Lung (tissue), 12 donors: ENCODE results near the gene ABHD17C. TPM values are rescaled to one million over a fixed set of nuclear protein-coding genes. Genes with fewer than 3 reads are reported as not detected.

Source experiments
- ATAC-seq: fragments of 200-7000 bp; cut with Tn5 transposase; one replicate; pipeline ENCODE4 v1.9.1; 2020; ENCODE audit warnings: moderate number of reproducible peaks; ENCODE audit not compliant: insufficient read depth, low FRiP score
- DNase-seq, 3 donors: peaks; one replicate each; pipeline ENCODE4 v3.0.0-alpha.2; 2013 to 2017
- H3K27ac ChIP-seq, 2 donors: one replicate each; pipeline ENCODE4 v1.5.1; 2013; ENCODE audit warnings: mild to moderate bottlenecking in 2 of 2, moderate library complexity in 2 of 2, control low read depth in 1 of 2, inconsistent platforms in 1 of 2, low read depth in 1 of 2, low read length in 1 of 2
- H3K27me3 ChIP-seq, 3 donors: one replicate each; pipeline ENCODE4 v1.5.1; 2013; ENCODE audit warnings: low read length in 2 of 3; ENCODE audit not compliant: control insufficient read depth in 3 of 3, insufficient read depth in 3 of 3
- H3K36me3 ChIP-seq, 4 donors: one replicate each; pipeline ENCODE4 v1.5.1; 2013; ENCODE audit warnings: low read length in 4 of 4, mild to moderate bottlenecking in 1 of 4, moderate library complexity in 1 of 4; ENCODE audit not compliant: control insufficient read depth in 4 of 4, insufficient read depth in 4 of 4
- H3K4me1 ChIP-seq, 5 donors: one replicate each; pipeline ENCODE4 v1.5.1; 2013; ENCODE audit warnings: low read length in 5 of 5, mild to moderate bottlenecking in 2 of 5, moderate library complexity in 1 of 5; ENCODE audit not compliant: control insufficient read depth in 5 of 5, insufficient read depth in 5 of 5
- H3K4me3 ChIP-seq: one replicate; pipeline ENCODE4 v1.5.1; 2013; ENCODE audit warnings: mild to moderate bottlenecking, control low read depth, moderate library complexity
- H3K9ac ChIP-seq, 2 donors: one replicate each; pipeline ENCODE4 v1.5.1; 2013; ENCODE audit warnings: low read length in 2 of 2, control low read depth in 1 of 2; ENCODE audit not compliant: insufficient read depth in 1 of 2
- H3K9me3 ChIP-seq, 4 donors: one replicate each; pipeline ENCODE4 v1.5.1; 2013; ENCODE audit warnings: low read length in 3 of 4, mild to moderate bottlenecking in 1 of 4, moderate library complexity in 1 of 4; ENCODE audit not compliant: control insufficient read depth in 4 of 4, insufficient read depth in 3 of 4
- WGBS, 2 donors: extraction: QIAGEN DNeasy Blood & Tissue Kit; methylation state at CpG; one replicate each; pipeline ENCODE4 v1.1.7; 2013; 5-methylcytosine and 5-hydroxymethylcytosine counted together
- polyA plus RNA-seq, 2 donors: library from polyadenylated mRNA; stranded (reverse); fragments of 200-250 nt; gene quantifications; one replicate each; pipeline ENCODE4 v1.2.1, GENCODE V29; 2013
- total RNA-seq, 2 donors: library from RNA; depleted of rRNA in 1 of 2; stranded (reverse); fragments of >200 nt in 1 of 2; gene quantifications; one replicate each; pipeline ENCODE4 v1.2.1, GENCODE V29; 2014 to 2021
- TF ChIP-seq, protein P1 (sequence below): IDR thresholded peaks from 2 replicates; pipeline ENCODE4 v1.5.1; 2012; ENCODE audit warnings: mild to moderate bottlenecking; ENCODE audit errors: control extremely low read depth, extremely low read depth
- donor health status: control.
- donor health status: control.
- donor health status: Bipolar disorder and iron deficiency.
- donor health status: healthy.
- donor health status: DM: yes; HTN: yes; CAD: no.

ABHD17C gene
- total and polyA plus RNA-seq, 4 donors: 15.2 to 23.7 (median 22.0) TPM

DNA sequence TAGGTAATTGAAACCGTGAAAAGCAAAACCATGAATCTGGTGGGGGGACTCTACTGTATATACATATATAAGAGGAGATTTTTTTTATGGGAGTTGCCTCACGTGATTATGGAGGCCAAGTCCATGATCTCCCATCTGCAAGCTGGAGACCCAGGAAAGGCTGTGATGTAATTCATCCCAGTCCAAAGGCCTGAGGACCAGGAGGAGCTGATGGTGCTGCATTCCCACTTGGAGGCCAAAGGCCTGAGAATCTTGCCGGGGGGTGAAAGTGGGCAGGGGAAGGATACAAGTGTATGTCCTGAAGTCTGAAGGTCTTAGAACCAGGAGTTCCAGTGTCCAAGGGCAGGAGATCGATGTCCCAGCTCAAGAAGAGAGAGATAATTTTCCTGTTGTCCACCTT lies 47.0 kb downstream of the ABHD17C start:
- no peak overlapping the region for H3K27ac ChIP-seq
- DNase-seq (no peak), ATAC-seq (no peak)
- 92 to 95% methylated on average over 4 of the region's 4 CpGs for WGBS, 2 donors
- H3K27me3 ChIP-seq: no peaks in the 10 kb centered on the region
- no peak overlapping the region for H3K9ac ChIP-seq
- H3K36me3 ChIP-seq: no peaks in the 10 kb centered on the region
- TF ChIP-seq, protein P1, sequence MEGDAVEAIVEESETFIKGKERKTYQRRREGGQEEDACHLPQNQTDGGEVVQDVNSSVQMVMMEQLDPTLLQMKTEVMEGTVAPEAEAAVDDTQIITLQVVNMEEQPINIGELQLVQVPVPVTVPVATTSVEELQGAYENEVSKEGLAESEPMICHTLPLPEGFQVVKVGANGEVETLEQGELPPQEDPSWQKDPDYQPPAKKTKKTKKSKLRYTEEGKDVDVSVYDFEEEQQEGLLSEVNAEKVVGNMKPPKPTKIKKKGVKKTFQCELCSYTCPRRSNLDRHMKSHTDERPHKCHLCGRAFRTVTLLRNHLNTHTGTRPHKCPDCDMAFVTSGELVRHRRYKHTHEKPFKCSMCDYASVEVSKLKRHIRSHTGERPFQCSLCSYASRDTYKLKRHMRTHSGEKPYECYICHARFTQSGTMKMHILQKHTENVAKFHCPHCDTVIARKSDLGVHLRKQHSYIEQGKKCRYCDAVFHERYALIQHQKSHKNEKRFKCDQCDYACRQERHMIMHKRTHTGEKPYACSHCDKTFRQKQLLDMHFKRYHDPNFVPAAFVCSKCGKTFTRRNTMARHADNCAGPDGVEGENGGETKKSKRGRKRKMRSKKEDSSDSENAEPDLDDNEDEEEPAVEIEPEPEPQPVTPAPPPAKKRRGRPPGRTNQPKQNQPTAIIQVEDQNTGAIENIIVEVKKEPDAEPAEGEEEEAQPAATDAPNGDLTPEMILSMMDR: no peak
- H3K9me3 ChIP-seq: no peaks in the 10 kb centered on the region
- H3K4me1 ChIP-seq: peaks cover 0 to 19% (median 13%) of the 10 kb centered on the region in 5 donors
- H3K4me3 ChIP-seq: no peak overlapping the region

DNA sequence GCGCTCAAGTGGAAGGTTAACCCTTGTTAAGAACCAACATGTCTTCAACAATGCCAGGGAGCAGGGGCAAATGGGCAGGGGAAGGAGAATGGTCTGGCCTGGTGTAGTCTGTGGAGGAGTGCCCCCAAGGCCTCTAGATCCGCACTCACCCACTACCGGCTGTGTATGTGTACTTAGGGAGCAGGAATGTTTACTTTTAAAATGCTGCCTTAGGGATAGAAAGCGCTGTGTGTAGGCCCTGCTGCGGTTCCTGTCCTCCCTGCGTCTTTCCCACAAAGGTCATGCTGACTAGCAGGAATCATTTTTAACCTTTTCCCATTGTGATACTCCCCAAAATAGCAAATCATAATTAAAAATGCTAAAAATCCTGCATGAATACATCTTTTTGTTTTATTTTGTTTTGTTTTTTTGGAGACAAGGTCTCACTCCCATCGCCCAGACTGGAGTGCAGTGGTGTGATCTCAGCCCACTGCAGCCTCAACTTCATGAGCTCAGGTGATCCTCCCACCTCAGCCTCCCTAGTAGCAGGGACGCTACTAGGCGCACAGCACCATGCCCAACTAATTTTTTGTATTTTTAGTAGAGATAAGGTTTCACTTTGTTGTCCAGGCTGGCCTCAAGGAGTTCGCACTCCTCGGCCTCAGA lies 48.2 kb downstream of the ABHD17C start:
- ATAC-seq (no peak), DNase-seq (peak; percentile 30 to 57 (median 35))
- H3K4me3 ChIP-seq: no peak overlapping the region
- H3K9me3 ChIP-seq: no peaks in the 10 kb centered on the region
- WGBS, 2 donors: 64 to 79% methylated on average over 11 of the region's 11 CpGs
- TF ChIP-seq, protein P1: no peak
- H3K27me3 ChIP-seq: no peaks in the 10 kb centered on the region
- H3K36me3 ChIP-seq: no peaks in the 10 kb centered on the region
- no peak overlapping the region for H3K9ac ChIP-seq
- H3K4me1 ChIP-seq: peaks cover 0 to 23% (median 20%) of the 10 kb centered on the region in 5 donors
- peak overlapping the region in 1 of 2 donors; percentile 82 for H3K27ac ChIP-seq

DNA sequence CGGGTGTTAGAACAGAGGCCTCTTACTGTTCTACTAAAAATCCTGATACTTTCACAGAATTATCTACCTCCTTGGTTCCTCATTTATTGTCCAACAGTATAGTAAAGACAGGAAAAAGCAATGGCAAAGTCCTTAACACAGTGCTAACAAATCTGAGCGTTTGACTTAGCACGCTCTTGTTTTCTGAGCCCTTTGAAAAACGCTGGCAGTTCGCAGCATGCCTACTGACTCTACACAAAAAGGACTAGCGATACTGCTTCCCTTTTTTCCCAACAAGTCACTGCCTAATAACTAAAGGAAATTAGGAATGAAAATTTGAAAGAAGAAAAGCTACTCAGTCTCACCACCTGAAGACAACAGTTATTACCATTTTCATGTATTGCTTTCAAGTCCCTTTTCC lies 49.3 kb downstream of the ABHD17C start:
- Histone ChIP-seq H3K36me3 (no peaks in the 10 kb centered on the region), H3K4me3 (no peak overlapping the region), H3K4me1 (peaks cover 0 to 26% (median 20%) of the 10 kb centered on the region in 5 donors), H3K27ac (no peak overlapping the region), H3K9me3 (no peaks in the 10 kb centered on the region), H3K27me3 (no peaks in the 10 kb centered on the region), H3K9ac (no peak overlapping the region)
- WGBS, 2 donors: 54 to 66% methylated on average over 6 of the region's 6 CpGs
- DNase-seq (no peak), ATAC-seq (no peak)
- TF ChIP-seq, protein P1: no peak

DNA sequence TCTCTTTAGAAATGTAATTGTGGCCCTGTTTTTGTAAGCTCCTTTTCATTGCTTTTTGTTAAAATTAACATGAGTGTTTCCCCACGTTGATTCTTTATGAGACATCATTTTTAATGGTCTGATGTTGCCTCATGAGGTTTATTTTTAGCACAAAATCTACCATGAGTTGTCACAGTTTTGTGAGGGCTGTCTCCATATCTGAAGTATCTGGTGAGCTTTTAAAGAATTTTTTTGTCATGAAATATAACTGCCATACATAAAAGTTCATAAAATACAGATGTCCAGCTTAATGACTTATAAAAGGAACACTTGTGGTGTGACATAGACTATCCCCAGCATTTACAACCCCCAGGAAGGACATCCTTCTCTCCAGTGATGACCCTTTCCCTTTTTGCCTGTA lies 49.7 kb downstream of the ABHD17C start:
- DNase-seq (no peak), ATAC-seq (no peak)
- no peaks in the 10 kb centered on the region for H3K27me3 ChIP-seq
- no peak overlapping the region for H3K9ac ChIP-seq
- peaks cover 0 to 29% (median 20%) of the 10 kb centered on the region in 5 donors for H3K4me1 ChIP-seq
- TF ChIP-seq, protein P1: no peak
- no peak overlapping the region for H3K4me3 ChIP-seq
- WGBS, 2 donors: 9 to 10% methylated on average over 1 of the region's 1 CpG
- no peak overlapping the region for H3K27ac ChIP-seq
- no peaks in the 10 kb centered on the region for H3K36me3 ChIP-seq
- no peaks in the 10 kb centered on the region for H3K9me3 ChIP-seq
